GM12891 (cell line): Measurements from ENCODE around the gene SLFN12L.

Experiments
- DNase-seq: peaks from one replicate; pipeline ENCODE4 v3.0.0; 2011; ENCODE audit warnings: low spot score; ENCODE audit not compliant: insufficient read length
- FAIRE-seq: peaks from 2 replicates; lab custom pipeline; 2011; peaks lifted over from hg19 to GRCh38; lab: Jason Lieb, UNC
- PAX5 ChIP-seq: IDR thresholded peaks from 2 replicates; pipeline ENCODE4 v1.6.1; 2011; ENCODE audit warnings: low read length, moderate library complexity, mild to moderate bottlenecking; ENCODE audit not compliant: insufficient read depth, severe bottlenecking
- POLR2A ChIP-seq: IDR thresholded peaks from 2 replicates; pipeline ENCODE4 v1.6.1; 2011; ENCODE audit warnings: low read depth, low read length, control low read depth
- POLR2AphosphoS5 ChIP-seq: IDR thresholded peaks from 2 replicates; pipeline ENCODE4 v1.6.1; 2011; ENCODE audit warnings: low read depth, low read length, control low read depth
- POU2F2 ChIP-seq: IDR thresholded peaks from 2 replicates; pipeline ENCODE4 v1.6.1; 2011; ENCODE audit warnings: low read depth, mild to moderate bottlenecking, control low read depth, low read length, moderate library complexity
- SPI1 ChIP-seq: IDR thresholded peaks from 2 replicates; pipeline ENCODE4 v1.6.1; 2011; ENCODE audit warnings: low read depth, low read length, control low read depth
- TAF1 ChIP-seq: IDR thresholded peaks from 2 replicates; pipeline ENCODE4 v1.6.1; 2011; ENCODE audit warnings: low read depth, low read length, control low read depth

SLFN12L gene

GRCh38 chr17:35438433-35438832, 99.0 kb downstream of the SLFN12L start:
- no peak for FAIRE-seq
- no peak for TF ChIP-seq SPI1
- no peak for TF ChIP-seq TAF1
- no peak for TF ChIP-seq POLR2A
- TF ChIP-seq PAX5 = no peak
- TF ChIP-seq POLR2AphosphoS5 = no peak
- TF ChIP-seq POU2F2 = no peak
- no peak for DNase-seq

- FAIRE-seq = peak; percentile 92
- TF ChIP-seq TAF1 (no peak), SPI1 (peak; percentile 25; the same call in 1 of the 2 replicates)
These were observed 104.2 kb downstream of the SLFN12L start for GRCh38 chr17:35433075-35433894.

GRCh38 chr17:35432176-35433074, 105.1 kb downstream of the SLFN12L start, which contains the start of gene SLFN12:
TSS of gene SLFN12 (minus strand) at chr17:35432500. CDS start at chr17:35423028, 9,472 bp downstream.
- DNase-seq (peak; percentile 19), FAIRE-seq (peak; percentile 98)
- no peak for TF ChIP-seq POU2F2
- peak; percentile 20; the same call in 1 of the 2 replicates for TF ChIP-seq TAF1
- TF ChIP-seq SPI1 = no peak
- TF ChIP-seq POLR2A = peak; percentile 65; the same call in 1 of the 2 replicates
- no peak for TF ChIP-seq POLR2AphosphoS5
- TF ChIP-seq PAX5 = no peak

More at GRCh38 chr17:35433075-35433894, 104.2 kb downstream of the SLFN12L start:
- peak; percentile 28 for DNase-seq

- FAIRE-seq = no peak
- TF ChIP-seq SPI1 (no peak), PAX5 (no peak), POLR2A (no peak), POLR2AphosphoS5 (no peak), TAF1 (no peak), POU2F2 (no peak)
- no peak for DNase-seq
These were observed 107.8 kb downstream of the SLFN12L start for GRCh38 chr17:35429702-35430101.

GRCh38 chr17:35428229-35428628, 109.2 kb downstream of the SLFN12L start:
- FAIRE-seq (no peak), DNase-seq (no peak)
- TF ChIP-seq POLR2AphosphoS5 (no peak), POU2F2 (no peak), PAX5 (no peak), SPI1 (no peak), POLR2A (no peak), TAF1 (no peak)

- no peak for FAIRE-seq
- no peak for DNase-seq
- TF ChIP-seq TAF1 (no peak), POLR2A (no peak), POU2F2 (no peak), PAX5 (no peak), SPI1 (no peak), POLR2AphosphoS5 (no peak)
These were observed 113.7 kb downstream of the SLFN12L start for GRCh38 chr17:35423761-35424160.
